Measurements from ENCODE around the gene GDA. TPM values are rescaled to one million over a fixed set of nuclear protein-coding genes. Genes with fewer than 3 reads are reported as not detected.

Gene GDA
- total and polyA plus RNA-seq, 10 donors = 0.02 to 0.19 (median 0.05) TPM; not detected in 6

- peaks cover 0 to 5% (median 0%) of the 10 kb centered on the region in 6 donors for H3K4me1 ChIP-seq
- H3K9me3 ChIP-seq = peaks cover 0 to 8% (median 0%) of the 10 kb centered on the region in 8 donors
- H3K27me3 ChIP-seq (replicated peaks in 1 of 7) = peaks cover 0 to 6% (median 0%) of the 10 kb centered on the region in 7 donors
- H3K27ac ChIP-seq = no peak overlapping the region
- DNase-seq = no peak
- TF ChIP-seq CTCF (IDR thresholded peaks at IDR 0.05 in 8 of 11, conservative IDR thresholded peaks at IDR 0.05 in 3 of 11) (no peak), POLR2AphosphoS5 (IDR thresholded peaks at IDR 0.05) (no peak), POLR2A (IDR thresholded peaks at IDR 0.05) (no peak)
- intact Hi-C loops (cut with DNase I; ENCODE audit: low total_unique reads) = no loop called here
- WGBS, 5 donors = 79 to 94% (median 85%) methylated on average over 2 of the region's 2 CpGs
- no peaks in the 10 kb centered on the region for H3K36me3 ChIP-seq
- no peak overlapping the region for H3K4me3 ChIP-seq
Measured at GRCh38 chr9:72155301-72155700, 6.1 kb downstream of the GDA start.

- H3K27me3 ChIP-seq (replicated peaks in 1 of 7) = no peaks in the 10 kb centered on the region
- H3K27ac ChIP-seq = no peak overlapping the region
- DNase-seq = no peak
- peaks cover 0 to 5% (median 0%) of the 10 kb centered on the region in 6 donors for H3K4me1 ChIP-seq
- H3K9me3 ChIP-seq = peaks cover 0 to 8% (median 0%) of the 10 kb centered on the region in 8 donors
- no peak for TF ChIP-seq CTCF (IDR thresholded peaks at IDR 0.05 in 8 of 11, conservative IDR thresholded peaks at IDR 0.05 in 3 of 11)
- TF ChIP-seq POLR2AphosphoS5 (IDR thresholded peaks at IDR 0.05) = no peak
- TF ChIP-seq POLR2A (IDR thresholded peaks at IDR 0.05) = no peak
- H3K4me3 ChIP-seq = no peak overlapping the region
- H3K36me3 ChIP-seq = no peaks in the 10 kb centered on the region
- intact Hi-C loops (cut with DNase I; ENCODE audit: low total_unique reads) = no loop called here
Measured at GRCh38 chr9:72156586-72156985, 7.3 kb downstream of the GDA start.

- H3K36me3 ChIP-seq = no peaks in the 10 kb centered on the region
- H3K9me3 ChIP-seq = peaks cover 0 to 8% (median 0%) of the 10 kb centered on the region in 8 donors
- intact Hi-C loops (cut with DNase I; ENCODE audit: low total_unique reads) = no loop called here
- no peak overlapping the region for H3K4me3 ChIP-seq
- H3K27me3 ChIP-seq (replicated peaks in 1 of 7) = no peaks in the 10 kb centered on the region
- no peak overlapping the region for H3K27ac ChIP-seq
- WGBS, 5 donors = 82 to 90% (median 89%) methylated on average over 3 of the region's 3 CpGs
- H3K4me1 ChIP-seq = peaks cover 0 to 5% (median 0%) of the 10 kb centered on the region in 6 donors
- no peak for DNase-seq
- TF ChIP-seq POLR2A (IDR thresholded peaks at IDR 0.05) (no peak), POLR2AphosphoS5 (IDR thresholded peaks at IDR 0.05) (no peak), CTCF (IDR thresholded peaks at IDR 0.05 in 8 of 11, conservative IDR thresholded peaks at IDR 0.05 in 3 of 11) (no peak)
Measured at GRCh38 chr9:72158680-72159079, 9.4 kb downstream of the GDA start.

GRCh38 chr9:72160446-72161123 lies 11.3 kb downstream of the GDA start:
- Histone ChIP-seq H3K9me3 (peaks cover 0 to 4% (median 0%) of the 10 kb centered on the region in 8 donors), H3K4me3 (no peak overlapping the region), H3K27me3 (replicated peaks in 1 of 7) (no peaks in the 10 kb centered on the region), H3K27ac (no peak overlapping the region), H3K4me1 (no peaks in the 10 kb centered on the region), H3K36me3 (no peaks in the 10 kb centered on the region)
- 77 to 88% (median 85%) methylated on average over 6 of the region's 6 CpGs for WGBS, 5 donors
- no peak for DNase-seq
- intact Hi-C loops (cut with DNase I; ENCODE audit: low total_unique reads) = no loop called here
- no peak for TF ChIP-seq POLR2A (IDR thresholded peaks at IDR 0.05)
- no peak for TF ChIP-seq CTCF (IDR thresholded peaks at IDR 0.05 in 8 of 11, conservative IDR thresholded peaks at IDR 0.05 in 3 of 11)
- TF ChIP-seq POLR2AphosphoS5 (IDR thresholded peaks at IDR 0.05) = no peak
